Stimulated activated naive CD8-positive, alpha-beta T cell treated with anti-CD3 and anti-CD28 coated beads, Interleukin-15, Interleukin-2, amounts not matched to agents 100 ng/mL and 50 ng/mL, for 24 hours (primary cell): ENCODE measurements around the gene PTGDR2.

ENCODE experiments used
- H3K27ac Mint-ChIP-seq: one replicate; pipeline ENCODE4 v1.8.0; 2021; ENCODE audit warnings: mild to moderate bottlenecking, mixed read lengths
- H3K27me3 Mint-ChIP-seq: one replicate; pipeline ENCODE4 v1.8.0; 2021; ENCODE audit warnings: mixed read lengths
- H3K36me3 Mint-ChIP-seq: one replicate; pipeline ENCODE4 v1.8.0; 2021; ENCODE audit warnings: low read depth, mixed read lengths
- H3K4me1 Mint-ChIP-seq: one replicate; pipeline ENCODE4 v1.8.0; 2021; ENCODE audit warnings: low read depth, mixed read lengths
- H3K4me3 Mint-ChIP-seq: one replicate; pipeline ENCODE4 v1.8.0; 2021; ENCODE audit warnings: mild to moderate bottlenecking, mixed read lengths
- H3K9me3 Mint-ChIP-seq: one replicate; pipeline ENCODE4 v1.8.0; 2021; ENCODE audit warnings: mixed read lengths

PTGDR2 gene

GRCh38 chr11:60855726-60856633 lies at the start of gene PTGDR2:
TSS of gene PTGDR2 (minus strand) at chr11:60855950. CDS start at chr11:60853722, 2,228 bp downstream.
- H3K27me3 Mint-ChIP-seq, result no peaks in the 10 kb centered on the region
- H3K36me3 Mint-ChIP-seq, result peaks cover 23% of the 10 kb centered on the region
- H3K9me3 Mint-ChIP-seq, result no peaks in the 10 kb centered on the region
- no peak within 1 kb of the TSS for H3K27ac Mint-ChIP-seq
- H3K4me3 Mint-ChIP-seq, result no peak within 1 kb of the TSS
- H3K4me1 Mint-ChIP-seq, result peaks cover 24% of the 10 kb centered on the region

GRCh38 chr11:60905047-60905446 lies 49.3 kb upstream of the PTGDR2 start:
- Mint-ChIP-seq H3K27me3 (no peaks in the 10 kb centered on the region), H3K9me3 (no peaks in the 10 kb centered on the region), H3K36me3 (peaks cover 50% of the 10 kb centered on the region), H3K4me3 (peak overlapping the region; percentile 88), H3K27ac (peak overlapping the region; percentile 81), H3K4me1 (peaks cover 40% of the 10 kb centered on the region)

- Mint-ChIP-seq H3K27ac (peak overlapping the region; percentile 13), H3K27me3 (no peaks in the 10 kb centered on the region), H3K9me3 (no peaks in the 10 kb centered on the region), H3K4me3 (no peak overlapping the region), H3K4me1 (peaks cover 35% of the 10 kb centered on the region), H3K36me3 (peaks cover 74% of the 10 kb centered on the region)
Measured at GRCh38 chr11:60902625-60903024, 46.9 kb upstream of the PTGDR2 start.

GRCh38 chr11:60900673-60901404 lies 45.1 kb upstream of the PTGDR2 start:
- Mint-ChIP-seq H3K27ac (no peak overlapping the region), H3K4me1 (peaks cover 23% of the 10 kb centered on the region), H3K9me3 (no peaks in the 10 kb centered on the region), H3K4me3 (no peak overlapping the region), H3K27me3 (no peaks in the 10 kb centered on the region), H3K36me3 (peaks cover 91% of the 10 kb centered on the region)

GRCh38 chr11:60899977-60900376 lies 44.2 kb upstream of the PTGDR2 start:
- no peaks in the 10 kb centered on the region for H3K27me3 Mint-ChIP-seq
- no peaks in the 10 kb centered on the region for H3K9me3 Mint-ChIP-seq
- no peak overlapping the region for H3K4me3 Mint-ChIP-seq
- H3K27ac Mint-ChIP-seq, result no peak overlapping the region
- peaks cover 16% of the 10 kb centered on the region for H3K4me1 Mint-ChIP-seq
- peaks cover 93% of the 10 kb centered on the region for H3K36me3 Mint-ChIP-seq

GRCh38 chr11:60899046-60899936 lies 43.5 kb upstream of the PTGDR2 start:
- Mint-ChIP-seq H3K4me1 (peaks cover 9% of the 10 kb centered on the region), H3K27ac (peak overlapping the region; percentile 31), H3K9me3 (no peaks in the 10 kb centered on the region), H3K27me3 (no peaks in the 10 kb centered on the region), H3K36me3 (peaks cover 94% of the 10 kb centered on the region), H3K4me3 (no peak overlapping the region)

GRCh38 chr11:60897496-60897895 lies 41.7 kb upstream of the PTGDR2 start:
- H3K36me3 Mint-ChIP-seq, result peaks cover 88% of the 10 kb centered on the region
- no peaks in the 10 kb centered on the region for H3K27me3 Mint-ChIP-seq
- H3K4me1 Mint-ChIP-seq, result no peaks in the 10 kb centered on the region
- H3K9me3 Mint-ChIP-seq, result no peaks in the 10 kb centered on the region
- H3K27ac Mint-ChIP-seq, result no peak overlapping the region
- H3K4me3 Mint-ChIP-seq, result no peak overlapping the region

- Mint-ChIP-seq H3K9me3 (no peaks in the 10 kb centered on the region), H3K4me3 (no peak overlapping the region), H3K36me3 (peaks cover 82% of the 10 kb centered on the region), H3K27ac (no peak overlapping the region), H3K27me3 (no peaks in the 10 kb centered on the region), H3K4me1 (no peaks in the 10 kb centered on the region)
Measured at GRCh38 chr11:60895687-60896086, 39.9 kb upstream of the PTGDR2 start.

GRCh38 chr11:60891103-60891741 lies 35.5 kb upstream of the PTGDR2 start:
- Mint-ChIP-seq H3K4me1 (no peaks in the 10 kb centered on the region), H3K27ac (no peak overlapping the region), H3K4me3 (no peak overlapping the region), H3K36me3 (peaks cover 64% of the 10 kb centered on the region), H3K27me3 (no peaks in the 10 kb centered on the region), H3K9me3 (no peaks in the 10 kb centered on the region)

GRCh38 chr11:60890696-60891095 lies 34.9 kb upstream of the PTGDR2 start:
- Mint-ChIP-seq H3K4me3 (no peak overlapping the region), H3K27me3 (no peaks in the 10 kb centered on the region), H3K27ac (no peak overlapping the region), H3K36me3 (peaks cover 61% of the 10 kb centered on the region), H3K4me1 (no peaks in the 10 kb centered on the region), H3K9me3 (no peaks in the 10 kb centered on the region)

GRCh38 chr11:60889869-60890311 lies 34.1 kb upstream of the PTGDR2 start:
- Mint-ChIP-seq H3K27me3 (no peaks in the 10 kb centered on the region), H3K4me1 (no peaks in the 10 kb centered on the region), H3K36me3 (peaks cover 60% of the 10 kb centered on the region), H3K4me3 (no peak overlapping the region), H3K27ac (no peak overlapping the region), H3K9me3 (no peaks in the 10 kb centered on the region)

- H3K36me3 Mint-ChIP-seq, result peaks cover 61% of the 10 kb centered on the region
- no peak overlapping the region for H3K4me3 Mint-ChIP-seq
- no peaks in the 10 kb centered on the region for H3K9me3 Mint-ChIP-seq
- no peak overlapping the region for H3K27ac Mint-ChIP-seq
- H3K27me3 Mint-ChIP-seq, result no peaks in the 10 kb centered on the region
- H3K4me1 Mint-ChIP-seq, result no peaks in the 10 kb centered on the region
Measured at GRCh38 chr11:60887556-60887955, 31.8 kb upstream of the PTGDR2 start.

- H3K36me3 Mint-ChIP-seq, result peaks cover 50% of the 10 kb centered on the region
- H3K27ac Mint-ChIP-seq, result no peak overlapping the region
- H3K4me3 Mint-ChIP-seq, result no peak overlapping the region
Measured at GRCh38 chr11:60880643-60881282, 25.0 kb upstream of the PTGDR2 start.

More at GRCh38 chr11:60880643-60881282, 25.0 kb upstream of the PTGDR2 start:
- Mint-ChIP-seq H3K9me3 (no peaks in the 10 kb centered on the region), H3K4me1 (no peaks in the 10 kb centered on the region), H3K27me3 (no peaks in the 10 kb centered on the region)
